NCI-H2107 treated with DMSO at 0.1 percent for 48 hours (cell line): Measurements from ENCODE around the gene IL34.
A peak's percentile ranks its signal among the peaks of the same experiment; 100 is the strongest.

Experiments
- DNase-seq: peaks from one replicate; lab custom pipeline; 2025; ENCODE audit not compliant: unreplicated experiment; lab: John Stamatoyannopoulos, UW

The IL34 gene

GRCh38 chr16:70687671-70688245 lies 41.4 kb downstream of the IL34 start:
- no peak for DNase-seq

- no peak for DNase-seq
Measured at GRCh38 chr16:70688246-70688742, 41.9 kb downstream of the IL34 start.

- DNase-seq: no peak
Measured at GRCh38 chr16:70689035-70689969, 42.9 kb downstream of the IL34 start.

- DNase-seq: no peak
Measured at GRCh38 chr16:70689970-70690891, 43.9 kb downstream of the IL34 start.

- no peak for DNase-seq
Measured at GRCh38 chr16:70691223-70692129, 45.1 kb downstream of the IL34 start.

GRCh38 chr16:70692130-70692872 lies 45.9 kb downstream of the IL34 start:
- no peak for DNase-seq

- peak; percentile 42 for DNase-seq
Measured at GRCh38 chr16:70692873-70693671, 46.7 kb downstream of the IL34 start.

GRCh38 chr16:70694088-70694867 lies 47.9 kb downstream of the IL34 start:
- no peak for DNase-seq

GRCh38 chr16:70694868-70695218 lies 48.5 kb downstream of the IL34 start:
- no peak for DNase-seq

GRCh38 chr16:70695331-70696070 lies 49.1 kb downstream of the IL34 start:
- DNase-seq: peak; percentile 86

- DNase-seq: no peak
Measured at GRCh38 chr16:70696355-70696754, 50.0 kb downstream of the IL34 start.

- no peak for DNase-seq
Measured at GRCh38 chr16:70696952-70697593, 50.7 kb downstream of the IL34 start.

GRCh38 chr16:70697594-70698170 lies 51.3 kb downstream of the IL34 start:
- DNase-seq: no peak

GRCh38 chr16:70698901-70699300 lies 52.5 kb downstream of the IL34 start:
- DNase-seq: no peak

GRCh38 chr16:70699696-70700095 lies 53.3 kb downstream of the IL34 start:
- no peak for DNase-seq
